H1 (cell line): ENCODE measurements around the gene ITPRIPL2. TPM values are rescaled to one million over a fixed set of nuclear protein-coding genes. Genes with fewer than 3 reads are reported as not detected.

Experiments
- CTCF ChIA-PET: fragments of 300-600 bp; sonication (Branson Sonifier 250); formaldehyde crosslinking; loops from one replicate; lab custom pipeline; 2021; ENCODE audit not compliant: partially characterized antibody; lab: Charles Lee
- POLR2A ChIA-PET: fragments of 300-600 bp; sonication (Branson Sonifier 250); formaldehyde crosslinking; loops from one replicate; lab custom pipeline; 2021; ENCODE audit warnings: inconsistent platforms; ENCODE audit not compliant: partially characterized antibody; lab: Charles Lee
- DNase-seq, 2 experiments: peaks; one replicate each; pipeline versions ENCODE4 v3.0.0 to v3.0.0-alpha.2; 2010 to 2022; ENCODE audit warnings: low spot score in 2 of 2, low read depth in 1 of 2, mixed read lengths in 1 of 2
- FAIRE-seq: peaks from 2 replicates; lab custom pipeline; 2011; peaks lifted over from hg19 to GRCh38; lab: Jason Lieb, UNC
- H2AFZ ChIP-seq: 2 replicates; pipeline ENCODE4 v1.8.1; 2012; ENCODE audit warnings: low read length, inconsistent platforms
- H2AK5ac ChIP-seq: 2 replicates; pipeline ENCODE4 v1.6.1; 2013; ENCODE audit warnings: low read depth, low read length
- H2BK120ac ChIP-seq: replicated peaks from 2 replicates; pipeline ENCODE3; 2013; ENCODE audit warnings: low read depth, low read length, inconsistent platforms
- H2BK12ac ChIP-seq: 2 replicates; pipeline ENCODE4 v1.6.1; 2013; ENCODE audit warnings: low read depth, low read length
- H2BK15ac ChIP-seq: 2 replicates; pipeline ENCODE4 v1.6.1; 2013; ENCODE audit warnings: low read length
- H2BK20ac ChIP-seq: 2 replicates; pipeline ENCODE4 v1.6.1; 2013; ENCODE audit warnings: low read length
- H2BK5ac ChIP-seq: 2 replicates; pipeline ENCODE4 v1.6.1; 2013; ENCODE audit warnings: low read depth, low read length
- H3K14ac ChIP-seq: 2 replicates; pipeline ENCODE4 v1.6.1; 2013; ENCODE audit warnings: inconsistent platforms; ENCODE audit not compliant: insufficient read length
- H3K18ac ChIP-seq: 2 replicates; pipeline ENCODE4 v1.6.1; 2013; ENCODE audit warnings: low read length; ENCODE audit errors: extremely low read depth
- H3K23ac ChIP-seq: 2 replicates; pipeline ENCODE4 v1.6.1; 2013; ENCODE audit warnings: inconsistent platforms; ENCODE audit not compliant: insufficient read length
- H3K23me2 ChIP-seq: 2 replicates; pipeline ENCODE4 v1.6.1; 2013; ENCODE audit warnings: low read depth, low read length
- H3K27ac ChIP-seq: 2 replicates; pipeline ENCODE4 v1.6.1; 2011; ENCODE audit warnings: low read depth, low read length, inconsistent platforms
- H3K27me3 ChIP-seq, 4 experiments: replicated peaks in 1 of 4; 1 replicate in 1 of 4; 2 replicates in 3 of 4; pipeline versions ENCODE4 v1.6.1 to v1.8.1; 2011 to 2013; ENCODE audit warnings: low read length in 3 of 4, mild to moderate bottlenecking in 3 of 4, inconsistent platforms in 2 of 4, mixed read lengths in 2 of 4, moderate library complexity in 1 of 4; ENCODE audit not compliant: control insufficient read depth in 3 of 4, insufficient read depth in 3 of 4; ENCODE audit errors: extremely low read depth in 1 of 4
- H3K36me3 ChIP-seq, 4 experiments: 2 replicates each; pipeline versions ENCODE4 v1.6.1 to v1.8.1; 2011 to 2013; ENCODE audit warnings: mild to moderate bottlenecking in 4 of 4, low read length in 3 of 4, moderate library complexity in 2 of 4, control low read depth in 1 of 4, inconsistent platforms in 1 of 4; ENCODE audit not compliant: insufficient read depth in 4 of 4, control insufficient read depth in 2 of 4
- H3K4ac ChIP-seq: replicated peaks from 2 replicates; pipeline ENCODE3; 2013; ENCODE audit warnings: low read length, low read depth, mixed read lengths, inconsistent platforms; ENCODE audit not compliant: insufficient read length
- H3K4me1 ChIP-seq, 4 experiments: replicated peaks in 1 of 4; 1 replicate in 1 of 4; 2 replicates in 3 of 4; pipeline versions ENCODE4 v1.6.1 to v1.8.1; 2011 to 2013; ENCODE audit warnings: low read length in 3 of 4, inconsistent platforms in 2 of 4, mixed read lengths in 1 of 4; ENCODE audit not compliant: insufficient read depth in 4 of 4, control insufficient read depth in 3 of 4
- H3K4me2 ChIP-seq, 2 experiments: 2 replicates each; pipeline versions ENCODE4 v1.6.1 to v1.8.1; 2011 to 2013; ENCODE audit warnings: low read depth in 2 of 2, low read length in 2 of 2, control low read depth in 1 of 2, inconsistent platforms in 1 of 2, mild to moderate bottlenecking in 1 of 2; ENCODE audit not compliant: insufficient read depth in 1 of 2
- H3K4me3 ChIP-seq, 4 experiments: fragments of 200-600, 300-600 bp in 1 of 4; sonication (generic), shearing (Covaris generic), sonication (Bioruptor Twin) in 1 of 4; 2 replicates each; pipeline versions ENCODE4 v1.5.1 to v1.8.1; 2011 to 2016; ENCODE audit warnings: low read length in 4 of 4, low read depth in 3 of 4, control low read depth in 2 of 4, inconsistent platforms in 2 of 4, mild to moderate bottlenecking in 2 of 4, mixed read lengths in 1 of 4, moderate library complexity in 1 of 4; ENCODE audit not compliant: insufficient read depth in 2 of 4; ENCODE audit errors: extremely low read depth in 1 of 4
- H3K56ac ChIP-seq: replicated peaks from 2 replicates; pipeline ENCODE3; 2013; ENCODE audit warnings: low read depth, mild to moderate bottlenecking, mixed read lengths, low read length, inconsistent platforms; ENCODE audit not compliant: insufficient read length
- H3K79me1 ChIP-seq: 2 replicates; pipeline ENCODE4 v1.6.1; 2013; ENCODE audit warnings: low read depth, low read length, control low read depth
- H3K79me2 ChIP-seq, 2 experiments: 2 replicates each; pipeline versions ENCODE4 v1.6.1 to v1.8.1; 2012 to 2013; ENCODE audit warnings: low read length in 2 of 2, mild to moderate bottlenecking in 2 of 2, inconsistent platforms in 1 of 2; ENCODE audit not compliant: insufficient read depth in 2 of 2, control insufficient read depth in 1 of 2
- H3K9ac ChIP-seq, 4 experiments: replicated peaks in 1 of 4; 1 replicate in 1 of 4; 2 replicates in 3 of 4; pipeline versions ENCODE4 v1.6.1 to v1.8.1; 2011 to 2013; ENCODE audit warnings: low read depth in 3 of 4, low read length in 3 of 4, control low read depth in 2 of 4, mild to moderate bottlenecking in 2 of 4, moderate library complexity in 2 of 4, inconsistent platforms in 1 of 4; ENCODE audit errors: extremely low read depth in 1 of 4
- H3K9me3 ChIP-seq, 2 experiments: 2 replicates each; pipeline versions ENCODE4 v1.6.1 to v1.8.1; 2012 to 2013; ENCODE audit warnings: mild to moderate bottlenecking in 2 of 2, moderate library complexity in 2 of 2, control low read depth in 1 of 2, inconsistent platforms in 1 of 2, low read depth in 1 of 2, low read length in 1 of 2, mixed read lengths in 1 of 2; ENCODE audit not compliant: insufficient read depth in 2 of 2
- H4K20me1 ChIP-seq, 2 experiments: replicated peaks in 1 of 2; 2 replicates each; pipeline versions ENCODE3 to v1.8.1; 2011 to 2013; ENCODE audit warnings: inconsistent platforms in 2 of 2, low read length in 2 of 2, mild to moderate bottlenecking in 1 of 2; ENCODE audit not compliant: insufficient read depth in 2 of 2, control insufficient read depth in 1 of 2
- H4K5ac ChIP-seq: 2 replicates; pipeline ENCODE4 v1.6.1; 2013; ENCODE audit warnings: low read length, low read depth, mixed read lengths, inconsistent platforms; ENCODE audit not compliant: insufficient read length
- H4K8ac ChIP-seq: 2 replicates; pipeline ENCODE4 v1.8.0; 2013; ENCODE audit warnings: mild to moderate bottlenecking, moderate library complexity, low read length, inconsistent platforms; ENCODE audit not compliant: insufficient read depth; ENCODE audit errors: extremely low read depth
- H4K91ac ChIP-seq: replicated peaks from 2 replicates; pipeline ENCODE3; 2013; ENCODE audit warnings: low read length, mixed read lengths, inconsistent platforms; ENCODE audit not compliant: insufficient read length
- CTBP2 ChIP-seq: IDR thresholded peaks from 2 replicates; pipeline ENCODE4 v1.7.0; 2011; ENCODE audit warnings: borderline replicate concordance, mild to moderate bottlenecking, moderate library complexity, mixed read lengths, low read length; ENCODE audit not compliant: insufficient read depth, insufficient read length
- JUND ChIP-seq: IDR thresholded peaks from 2 replicates; pipeline ENCODE4 v1.6.1; 2011; ENCODE audit warnings: mild to moderate bottlenecking, improper control_type of control experiment, low read length
- WGBS, 2 experiments: shearing (Covaris generic) in 1 of 2; methylation state at CpG; one replicate each; pipeline versions ENCODE4 v1.1.6 to v1.1.7; 2013 to 2015; ENCODE audit warnings: low lambda C conversion rate in 2 of 2, mixed read lengths in 2 of 2, inconsistent platforms in 1 of 2, low coverage in 1 of 2, missing lambda C conversion rate in 1 of 2; ENCODE audit not compliant: insufficient replicate concordance in 2 of 2, insufficient coverage in 1 of 2, insufficient read length in 1 of 2; ENCODE audit errors: extremely low coverage in 1 of 2, missing lambda C conversion rate in 1 of 2; 5-methylcytosine and 5-hydroxymethylcytosine counted together
- polyA plus RNA-seq, 7 experiments: library from polyadenylated mRNA; depleted of rRNA in 3 of 7; stranded (reverse) in 5 of 7; unstranded in 2 of 7; fragments of >200 nt in 5 of 7; fragments of 200-250 nt in 2 of 7; gene quantifications; 1 replicate in 5 of 7; 2 replicates in 1 of 7; 4 replicates in 1 of 7; pipeline versions ENCODE4 v1.2.1 to v1.2.3, GENCODE V29; 2011 to 2013; ENCODE audit warnings: missing spikeins in 2 of 7, mixed read lengths in 2 of 7
- total RNA-seq: library from RNA; stranded (reverse); fragmentation: NEBNext Ultra II Directional; extraction: Animal tissue kit (Norgen Biotek cat#: 25700); gene quantifications from 2 replicates; pipeline ENCODE4 v1.2.1, GENCODE V29; 2021
- TF ChIP-seq, protein P1 (sequence below), 3 experiments: IDR thresholded peaks; 1 replicate in 2 of 3; 2 replicates in 1 of 3; pipeline versions ENCODE4 v1.5.1 to v1.6.1; 2011; ENCODE audit warnings: low read length in 3 of 3, mild to moderate bottlenecking in 3 of 3, inconsistent platforms in 2 of 3, low read depth in 1 of 3, moderate library complexity in 1 of 3; ENCODE audit not compliant: insufficient read depth in 1 of 3; ENCODE audit errors: control extremely low read depth in 1 of 3

ITPRIPL2 gene
- total and polyA plus RNA-seq, 2 of the 8 experiments (the other 6 are each of a cell fraction or from before 2014, with no cell fraction given): 1.1 to 3.4 TPM

DNA sequence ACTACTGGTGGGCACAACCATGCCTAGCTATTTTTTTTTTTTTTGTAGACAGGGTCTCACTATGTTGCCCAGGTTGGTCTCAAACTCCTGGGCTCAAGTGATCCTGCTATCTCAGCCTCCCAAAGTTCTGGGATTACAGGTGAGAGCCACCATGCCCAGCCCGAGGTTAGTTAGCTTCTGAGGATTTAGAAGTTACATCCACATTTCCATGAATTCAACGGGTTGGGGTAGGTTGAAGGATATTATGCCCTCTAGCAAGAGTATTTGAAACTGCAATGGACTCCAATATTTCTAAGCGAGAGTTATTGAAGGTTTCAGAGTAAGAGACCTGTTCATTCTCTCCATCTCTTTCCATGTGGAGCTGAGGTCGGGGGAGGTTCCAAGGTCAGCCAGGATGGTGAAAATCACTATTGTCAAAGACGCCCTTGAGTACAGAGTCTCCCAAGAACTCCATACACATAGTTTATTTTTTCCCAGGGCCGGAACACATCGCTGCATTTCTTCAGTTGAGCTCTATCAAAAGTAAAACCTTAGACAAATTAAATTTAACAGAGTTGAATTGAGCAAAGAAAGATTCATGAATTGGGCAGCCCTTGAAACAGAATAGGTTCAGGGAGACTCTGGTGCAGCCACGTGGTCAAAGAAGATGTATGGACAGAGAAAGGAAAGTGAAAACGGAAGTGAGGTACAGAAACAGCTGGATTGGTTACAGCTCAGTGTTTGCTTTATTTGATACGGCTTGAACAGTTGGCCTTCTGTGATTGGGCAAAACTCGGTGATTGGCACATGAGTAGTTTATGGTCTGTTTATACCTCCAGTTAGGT, 19.0 kb upstream of the ITPRIPL2 start:
- ChIA-PET POLR2A (interaction anchor here (1.0 to 1.5 kb wide), 4 partner anchors 9 to 25 kb away, joined by 3 to 5 read pairs (median 4); no protein-coding TSS in a partner anchor), CTCF (interaction anchor here (0.7 to 2.5 kb wide), 24 partner anchors 9 to 409 kb away, joined by 3 to 27 read pairs (median 4); partner anchors contain the start of gene TMC7)
- Histone ChIP-seq H4K8ac (no peak overlapping the region), H3K27ac (no peak overlapping the region), H4K5ac (no peak overlapping the region), H4K91ac (no peak overlapping the region), H3K79me1 (no peaks in the 10 kb centered on the region), H3K4me2 (no peak overlapping the region), H3K23me2 (no peaks in the 10 kb centered on the region), H3K4me1 (no peaks in the 10 kb centered on the region), H3K9ac (no peak overlapping the region), H2AFZ (no peak overlapping the region), H3K14ac (no peak overlapping the region), H2BK120ac (no peak overlapping the region), H3K9me3 (no peaks in the 10 kb centered on the region; a peak in 1 of 4 replicates), H3K27me3 (no peaks in the 10 kb centered on the region; a peak in 1 of 7 replicates), H2BK5ac (no peak overlapping the region), H3K4ac (no peak overlapping the region), H3K18ac (no peak overlapping the region), H2BK20ac (no peak overlapping the region), H2AK5ac (no peak overlapping the region), H3K23ac (no peak overlapping the region), H3K36me3 (no peaks in the 10 kb centered on the region), H4K20me1 (no peaks in the 10 kb centered on the region), H3K56ac (no peak overlapping the region), H2BK15ac (no peak overlapping the region), H2BK12ac (peak overlapping the region; percentile 39; the same call in 1 of the 2 replicates), H3K4me3 (no peak overlapping the region), H3K79me2 (no peaks in the 10 kb centered on the region)
- DNase-seq (no peak), FAIRE-seq (no peak)
- WGBS, 2 experiments: 84% methylated on average over 11 of the region's 11 CpGs; no CpG with 5 or more reads in 1 of the 2 experiments
- TF ChIP-seq JUND (no peak), CTBP2 (no peak)
- TF ChIP-seq, protein P1, sequence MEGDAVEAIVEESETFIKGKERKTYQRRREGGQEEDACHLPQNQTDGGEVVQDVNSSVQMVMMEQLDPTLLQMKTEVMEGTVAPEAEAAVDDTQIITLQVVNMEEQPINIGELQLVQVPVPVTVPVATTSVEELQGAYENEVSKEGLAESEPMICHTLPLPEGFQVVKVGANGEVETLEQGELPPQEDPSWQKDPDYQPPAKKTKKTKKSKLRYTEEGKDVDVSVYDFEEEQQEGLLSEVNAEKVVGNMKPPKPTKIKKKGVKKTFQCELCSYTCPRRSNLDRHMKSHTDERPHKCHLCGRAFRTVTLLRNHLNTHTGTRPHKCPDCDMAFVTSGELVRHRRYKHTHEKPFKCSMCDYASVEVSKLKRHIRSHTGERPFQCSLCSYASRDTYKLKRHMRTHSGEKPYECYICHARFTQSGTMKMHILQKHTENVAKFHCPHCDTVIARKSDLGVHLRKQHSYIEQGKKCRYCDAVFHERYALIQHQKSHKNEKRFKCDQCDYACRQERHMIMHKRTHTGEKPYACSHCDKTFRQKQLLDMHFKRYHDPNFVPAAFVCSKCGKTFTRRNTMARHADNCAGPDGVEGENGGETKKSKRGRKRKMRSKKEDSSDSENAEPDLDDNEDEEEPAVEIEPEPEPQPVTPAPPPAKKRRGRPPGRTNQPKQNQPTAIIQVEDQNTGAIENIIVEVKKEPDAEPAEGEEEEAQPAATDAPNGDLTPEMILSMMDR (IDR thresholded peaks at IDR 0.05; ENCODE audit: control extremely low read depth in 1 of 3, insufficient read depth in 1 of 3, low read depth in 1 of 3, low read length in 3 of 3): peak in 1 of 3 experiments; percentile 11; a peak in 1 of 4 replicates
